GM21737 (cell line): ENCODE data around the gene POLR1H.
"Not testable (repeated sequence)": the region's sequence is repeated elsewhere in the genome, so short reads cannot be mapped to it uniquely, and the experiment has no call there.

Source experiments
- ATAC-seq: cut with Tn5 transposase; IDR thresholded peaks from one replicate; pipeline ENCODE4 v1.9.1; 2021; ENCODE audit warnings: mild to moderate bottlenecking, moderate library complexity; ENCODE audit not compliant: unreplicated experiment

Gene POLR1H

GRCh38 chr6:30061092-30061857 lies at the start of gene POLR1H:
Gene POLR1H (plus strand): TSS chr6:30061265. CDS start chr6:30061525, 260 bp downstream.
- ATAC-seq: peak; percentile 87

- ATAC-seq: no peak
These were observed 47.7 kb upstream of the POLR1H start for GRCh38 chr6:30013291-30013922.

GRCh38 chr6:30019819-30020218 lies 41.2 kb upstream of the POLR1H start:
- no peak for ATAC-seq

GRCh38 chr6:30020626-30021025 lies 40.4 kb upstream of the POLR1H start:
- no peak for ATAC-seq

GRCh38 chr6:30022189-30022588 lies 38.9 kb upstream of the POLR1H start:
- ATAC-seq: no peak

- ATAC-seq: not testable (repeated sequence)
These were observed 38.4 kb upstream of the POLR1H start for GRCh38 chr6:30022712-30023111.

- no peak for ATAC-seq
These were observed 35.9 kb upstream of the POLR1H start for GRCh38 chr6:30025186-30025585.

GRCh38 chr6:30029588-30029987 lies 31.5 kb upstream of the POLR1H start:
- ATAC-seq: no peak

GRCh38 chr6:30031381-30031780 lies 29.7 kb upstream of the POLR1H start:
- ATAC-seq: no peak

- ATAC-seq: not testable (repeated sequence)
These were observed 27.6 kb upstream of the POLR1H start for GRCh38 chr6:30033440-30033839.

- ATAC-seq: no peak
These were observed 25.3 kb upstream of the POLR1H start for GRCh38 chr6:30035784-30036183.

GRCh38 chr6:30037182-30037788 lies 23.8 kb upstream of the POLR1H start:
- no peak for ATAC-seq

GRCh38 chr6:30041221-30041620 lies 19.8 kb upstream of the POLR1H start:
- no peak for ATAC-seq

GRCh38 chr6:30041821-30042220 lies 19.2 kb upstream of the POLR1H start:
- no peak for ATAC-seq

- ATAC-seq: no peak
These were observed 18.6 kb upstream of the POLR1H start for GRCh38 chr6:30042476-30042875.

GRCh38 chr6:30042914-30043313 lies 18.2 kb upstream of the POLR1H start:
- no peak for ATAC-seq

- ATAC-seq: no peak
These were observed 17.3 kb upstream of the POLR1H start for GRCh38 chr6:30043744-30044143.

GRCh38 chr6:30044630-30045029 lies 16.4 kb upstream of the POLR1H start:
- ATAC-seq: no peak

- ATAC-seq: no peak
These were observed 13.8 kb upstream of the POLR1H start for GRCh38 chr6:30047220-30047619.

- ATAC-seq: no peak
These were observed 7.4 kb upstream of the POLR1H start for GRCh38 chr6:30053682-30054081.

GRCh38 chr6:30055513-30055912 lies 5.6 kb upstream of the POLR1H start:
- no peak for ATAC-seq

- no peak for ATAC-seq
These were observed 416 bp upstream of the POLR1H start for GRCh38 chr6:30060606-30061091.
